ENCODE measurements around the gene APBB2. TPM values are rescaled to one million over a fixed set of nuclear protein-coding genes. Genes with fewer than 3 reads are reported as not detected.

APBB2 gene
- total RNA-seq, 4 donors from 2014 or later = 12.2 to 29.2 (median 20.1) TPM

- Histone ChIP-seq H3K4me1 (no peaks in the 10 kb centered on the region), H3K27me3 (no peaks in the 10 kb centered on the region), H3K4me3 (no peak overlapping the region), H3K27ac (no peak overlapping the region), H3K9me3 (no peaks in the 10 kb centered on the region), H3K36me3 (peaks cover 0 to 65% (median 0%) of the 10 kb centered on the region in 3 donors)
- intact Hi-C loops (cut with DNase I) = no loop called here
- no peak for TF ChIP-seq POLR2A (IDR thresholded peaks at IDR 0.05)
- TF ChIP-seq, protein P1, sequence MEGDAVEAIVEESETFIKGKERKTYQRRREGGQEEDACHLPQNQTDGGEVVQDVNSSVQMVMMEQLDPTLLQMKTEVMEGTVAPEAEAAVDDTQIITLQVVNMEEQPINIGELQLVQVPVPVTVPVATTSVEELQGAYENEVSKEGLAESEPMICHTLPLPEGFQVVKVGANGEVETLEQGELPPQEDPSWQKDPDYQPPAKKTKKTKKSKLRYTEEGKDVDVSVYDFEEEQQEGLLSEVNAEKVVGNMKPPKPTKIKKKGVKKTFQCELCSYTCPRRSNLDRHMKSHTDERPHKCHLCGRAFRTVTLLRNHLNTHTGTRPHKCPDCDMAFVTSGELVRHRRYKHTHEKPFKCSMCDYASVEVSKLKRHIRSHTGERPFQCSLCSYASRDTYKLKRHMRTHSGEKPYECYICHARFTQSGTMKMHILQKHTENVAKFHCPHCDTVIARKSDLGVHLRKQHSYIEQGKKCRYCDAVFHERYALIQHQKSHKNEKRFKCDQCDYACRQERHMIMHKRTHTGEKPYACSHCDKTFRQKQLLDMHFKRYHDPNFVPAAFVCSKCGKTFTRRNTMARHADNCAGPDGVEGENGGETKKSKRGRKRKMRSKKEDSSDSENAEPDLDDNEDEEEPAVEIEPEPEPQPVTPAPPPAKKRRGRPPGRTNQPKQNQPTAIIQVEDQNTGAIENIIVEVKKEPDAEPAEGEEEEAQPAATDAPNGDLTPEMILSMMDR (IDR thresholded peaks at IDR 0.05) = no peak
- DNase-seq = no peak
- 91 to 92% methylated on average over 6 of the region's 7 CpGs for WGBS, 2 donors
Measured at GRCh38 chr4:40886931-40887763, 327.2 kb downstream of the APBB2 start.

GRCh38 chr4:40881851-40882250 lies 332.5 kb downstream of the APBB2 start:
- no peaks in the 10 kb centered on the region for H3K9me3 ChIP-seq
- no peak overlapping the region for H3K4me3 ChIP-seq
- intact Hi-C loops (cut with DNase I) = no loop called here
- 82 to 100% methylated on average over 2 to 4 of the region's 4 CpGs for WGBS, 2 donors
- H3K27me3 ChIP-seq = no peaks in the 10 kb centered on the region
- peaks cover 0 to 55% (median 0%) of the 10 kb centered on the region in 3 donors for H3K36me3 ChIP-seq
- no peaks in the 10 kb centered on the region for H3K4me1 ChIP-seq
- DNase-seq = no peak
- no peak overlapping the region for H3K27ac ChIP-seq
- TF ChIP-seq, protein P1 (IDR thresholded peaks at IDR 0.05) = no peak
- TF ChIP-seq POLR2A (IDR thresholded peaks at IDR 0.05) = no peak

- 83 to 95% methylated on average over 2 of the region's 2 CpGs for WGBS, 2 donors
- no peak for TF ChIP-seq POLR2A (IDR thresholded peaks at IDR 0.05)
- TF ChIP-seq, protein P1 (IDR thresholded peaks at IDR 0.05) = no peak
- H3K27ac ChIP-seq = no peak overlapping the region
- intact Hi-C loops (cut with DNase I) = no loop called here
- peaks cover 0 to 48% (median 0%) of the 10 kb centered on the region in 3 donors for H3K36me3 ChIP-seq
- no peaks in the 10 kb centered on the region for H3K27me3 ChIP-seq
- H3K9me3 ChIP-seq = no peaks in the 10 kb centered on the region
- no peak overlapping the region for H3K4me3 ChIP-seq
- no peaks in the 10 kb centered on the region for H3K4me1 ChIP-seq
- DNase-seq = no peak
Measured at GRCh38 chr4:40881096-40881495, 333.2 kb downstream of the APBB2 start.

DNA sequence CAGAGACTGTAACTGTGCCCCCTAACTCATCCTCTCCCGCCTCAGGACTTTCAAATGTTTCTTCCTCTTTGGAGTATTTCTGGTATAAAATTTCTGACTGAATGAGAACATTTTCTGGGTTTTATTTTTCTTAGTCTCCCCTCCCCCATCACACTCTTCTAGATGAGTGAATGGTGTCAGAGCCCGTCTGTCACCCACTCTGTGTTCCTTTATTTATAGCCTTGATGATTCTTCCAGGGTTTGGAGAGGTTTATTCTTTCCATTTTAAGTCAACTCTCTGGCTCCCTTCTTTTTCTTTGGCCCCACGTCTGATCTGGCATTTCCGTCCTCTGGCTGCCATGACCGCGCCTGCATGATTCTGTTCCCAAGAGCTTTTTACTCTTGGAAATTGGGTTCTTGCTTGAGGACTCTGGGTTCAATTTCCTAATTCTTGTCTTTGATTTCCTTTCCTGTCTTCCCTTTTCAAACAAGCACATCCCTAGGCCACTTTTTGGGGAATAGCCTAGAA lies 335.7 kb downstream of the APBB2 start:
- Histone ChIP-seq H3K27ac (no peak overlapping the region), H3K4me1 (no peaks in the 10 kb centered on the region), H3K27me3 (no peaks in the 10 kb centered on the region), H3K9me3 (no peaks in the 10 kb centered on the region), H3K4me3 (no peak overlapping the region), H3K36me3 (peaks cover 0 to 36% (median 0%) of the 10 kb centered on the region in 3 donors)
- TF ChIP-seq POLR2A (IDR thresholded peaks at IDR 0.05) = no peak
- TF ChIP-seq, protein P1 (IDR thresholded peaks at IDR 0.05) = no peak
- intact Hi-C loops (cut with DNase I) = no loop called here
- DNase-seq = no peak
- 85 to 90% methylated on average over 6 of the region's 6 CpGs for WGBS, 2 donors

DNA sequence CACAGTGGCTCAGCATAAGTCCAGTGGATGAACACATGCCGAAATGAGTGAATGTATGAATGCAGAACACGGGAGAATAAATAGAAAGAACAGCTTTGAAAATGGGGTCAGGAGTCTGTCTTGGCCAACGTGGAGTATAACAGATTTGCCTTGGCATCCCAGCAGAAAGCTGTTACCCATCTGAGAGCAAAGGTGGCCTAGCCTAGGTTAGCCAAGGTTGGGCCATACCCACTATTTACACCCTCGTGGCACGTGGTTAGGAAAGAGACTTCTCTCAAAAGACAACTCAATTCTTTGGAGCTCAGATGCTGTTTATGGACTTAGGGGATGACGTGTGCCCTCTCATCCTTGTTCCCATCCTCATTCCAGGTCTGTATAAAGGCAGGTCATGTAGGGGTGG lies 337.3 kb downstream of the APBB2 start:
- H3K4me3 ChIP-seq = no peak overlapping the region
- no peaks in the 10 kb centered on the region for H3K9me3 ChIP-seq
- TF ChIP-seq, protein P1 (IDR thresholded peaks at IDR 0.05) = no peak
- TF ChIP-seq POLR2A (IDR thresholded peaks at IDR 0.05) = no peak
- no peak overlapping the region for H3K27ac ChIP-seq
- intact Hi-C loops (cut with DNase I) = no loop called here
- peaks cover 0 to 31% (median 0%) of the 10 kb centered on the region in 3 donors for H3K36me3 ChIP-seq
- WGBS, 2 donors = 83 to 88% methylated on average over 5 to 6 of the region's 6 CpGs
- H3K27me3 ChIP-seq = no peaks in the 10 kb centered on the region
- no peak for DNase-seq
- H3K4me1 ChIP-seq = no peaks in the 10 kb centered on the region
